Measurements from ENCODE around the gene MALT1.
"Not testable (repeated sequence)": the region's sequence is repeated elsewhere in the genome, so short reads cannot be mapped to it uniquely, and the experiment has no call there.

Gene MALT1

GRCh38 chr18:58728719-58729118 is 57.5 kb downstream of the MALT1 start:
- DNase-seq (ENCODE audit: low read depth in 1 of 2, low spot score in 1 of 2), result no peak

- no peak for DNase-seq (ENCODE audit: low read depth in 1 of 2, low spot score in 1 of 2)
Observed at GRCh38 chr18:58730618-58731017, 59.4 kb downstream of the MALT1 start.

- no peak for DNase-seq (ENCODE audit: low read depth in 1 of 2, low spot score in 1 of 2)
Observed at GRCh38 chr18:58732471-58732870, 61.2 kb downstream of the MALT1 start.

- no peak for DNase-seq (ENCODE audit: low read depth in 1 of 2, low spot score in 1 of 2)
Observed at GRCh38 chr18:58733866-58734265, 62.6 kb downstream of the MALT1 start.

GRCh38 chr18:58738322-58738721 is 67.1 kb downstream of the MALT1 start:
- DNase-seq (ENCODE audit: low read depth in 1 of 2, low spot score in 1 of 2), result no peak

GRCh38 chr18:58745914-58746313 is 74.6 kb downstream of the MALT1 start:
- no peak for DNase-seq (ENCODE audit: low read depth in 1 of 2, low spot score in 1 of 2)

- DNase-seq (ENCODE audit: low read depth in 1 of 2, low spot score in 1 of 2), result no peak
Observed at GRCh38 chr18:58748899-58749595, 77.8 kb downstream of the MALT1 start.

- no peak for DNase-seq (ENCODE audit: low read depth in 1 of 2, low spot score in 1 of 2)
Observed at GRCh38 chr18:58753976-58754375, 82.7 kb downstream of the MALT1 start.

GRCh38 chr18:58754544-58755068 is 83.3 kb downstream of the MALT1 start:
- no peak for DNase-seq (ENCODE audit: low read depth in 1 of 2, low spot score in 1 of 2)

- no peak for DNase-seq (ENCODE audit: low read depth in 1 of 2, low spot score in 1 of 2)
Observed at GRCh38 chr18:58755304-58756010, 84.2 kb downstream of the MALT1 start.

- no peak for DNase-seq (ENCODE audit: low read depth in 1 of 2, low spot score in 1 of 2)
Observed at GRCh38 chr18:58756148-58756547, 84.9 kb downstream of the MALT1 start.

- DNase-seq (ENCODE audit: low read depth in 1 of 2, low spot score in 1 of 2), result no peak
Observed at GRCh38 chr18:58756596-58757240, 85.5 kb downstream of the MALT1 start.

- DNase-seq (ENCODE audit: low read depth in 1 of 2, low spot score in 1 of 2), result not testable (repeated sequence)
Observed at GRCh38 chr18:58757351-58757750, 86.1 kb downstream of the MALT1 start.

GRCh38 chr18:58758046-58758445 is 86.8 kb downstream of the MALT1 start:
- no peak for DNase-seq (ENCODE audit: low read depth in 1 of 2, low spot score in 1 of 2)

GRCh38 chr18:58758606-58759005 is 87.3 kb downstream of the MALT1 start:
- no peak for DNase-seq (ENCODE audit: low read depth in 1 of 2, low spot score in 1 of 2)

GRCh38 chr18:58761241-58761969 is 90.1 kb downstream of the MALT1 start:
- DNase-seq (ENCODE audit: low read depth in 1 of 2, low spot score in 1 of 2), result no peak

GRCh38 chr18:58761970-58762780 is 90.9 kb downstream of the MALT1 start:
- no peak for DNase-seq (ENCODE audit: low read depth in 1 of 2, low spot score in 1 of 2)

GRCh38 chr18:58762781-58763171 is 91.5 kb downstream of the MALT1 start:
- no peak for DNase-seq (ENCODE audit: low read depth in 1 of 2, low spot score in 1 of 2)

- no peak for DNase-seq (ENCODE audit: low read depth in 1 of 2, low spot score in 1 of 2)
Observed at GRCh38 chr18:58766164-58766563, 94.9 kb downstream of the MALT1 start.

GRCh38 chr18:58766946-58767345 is 95.7 kb downstream of the MALT1 start:
- DNase-seq (ENCODE audit: low read depth in 1 of 2, low spot score in 1 of 2), result no peak
